WTC11 (cell line): Measurements from ENCODE around the gene PRDM2.

Experiments
- ATF1 ChIP-seq: sonication (generic); formaldehyde crosslinking; IDR thresholded peaks from 2 replicates; pipeline ENCODE4 v1.8.1; 2023; ENCODE audit warnings: mild to moderate bottlenecking, moderate library complexity, missing genetic modification reagents
- CTCF ChIP-seq: fragments of 200-600 bp; IDR thresholded peaks from 2 replicates; pipeline ENCODE4 v1.8.0; 2022; ENCODE audit warnings: antibody characterized with exemption
- IRF2 ChIP-seq: sonication (generic); formaldehyde crosslinking; IDR thresholded peaks from 2 replicates; pipeline ENCODE4 v1.8.0; 2022; ENCODE audit warnings: low read depth, missing genetic modification reagents, borderline replicate concordance
- TCF7 ChIP-seq: sonication (generic); formaldehyde crosslinking; IDR thresholded peaks from 2 replicates; pipeline ENCODE4 v1.8.0; 2022; ENCODE audit warnings: mild to moderate bottlenecking, low read depth, missing genetic modification reagents, moderate library complexity
- USF2 ChIP-seq: sonication (generic); formaldehyde crosslinking; IDR thresholded peaks from 2 replicates; pipeline ENCODE4 v1.8.1; 2023; ENCODE audit warnings: mild to moderate bottlenecking, missing genetic modification reagents, moderate library complexity
- TF ChIP-seq, protein P1 (sequence below): sonication (generic); formaldehyde crosslinking; IDR thresholded peaks from 2 replicates; pipeline ENCODE4 v1.8.0; 2022; ENCODE audit warnings: mild to moderate bottlenecking, missing genetic modification reagents
- TF ChIP-seq, protein P2 (sequence below): sonication (generic); formaldehyde crosslinking; IDR thresholded peaks from 2 replicates; pipeline ENCODE4 v1.8.0; 2022; ENCODE audit warnings: mild to moderate bottlenecking, missing genetic modification reagents
- TF ChIP-seq, protein P3 (sequence below): fragments of 250-450 bp; sonication (Bioruptor Pico); IDR thresholded peaks from 2 replicates; pipeline ENCODE4 v1.9.0; 2021; ENCODE audit warnings: mild to moderate bottlenecking

DNA sequence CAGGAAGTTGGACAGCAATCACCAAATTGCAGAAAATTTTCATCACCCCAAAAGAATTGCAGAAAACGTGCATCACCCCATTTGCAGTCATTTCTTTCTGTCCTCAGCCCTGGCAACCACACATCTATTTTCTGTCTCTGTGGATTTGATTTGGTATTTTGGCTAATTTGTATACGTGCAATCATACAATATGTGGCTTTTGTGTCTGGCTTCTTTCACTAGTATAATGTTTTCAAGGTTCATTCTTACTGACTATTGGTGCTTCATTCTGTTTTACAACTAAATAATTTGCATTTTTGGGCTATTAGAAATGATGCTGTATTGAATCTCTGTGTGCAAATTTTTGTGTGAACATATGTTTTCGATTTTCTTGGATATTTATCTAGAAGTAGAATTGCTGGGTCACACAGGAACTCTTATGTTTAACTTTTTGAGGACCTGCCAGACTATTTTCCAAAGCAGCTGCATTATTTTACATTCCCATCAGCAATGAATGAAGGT is 24.8 kb upstream of the PRDM2 start:
- no peak for TF ChIP-seq IRF2 (CRISPR knock-in tag)
- TF ChIP-seq CTCF, result no peak
- TF ChIP-seq, protein P1, sequence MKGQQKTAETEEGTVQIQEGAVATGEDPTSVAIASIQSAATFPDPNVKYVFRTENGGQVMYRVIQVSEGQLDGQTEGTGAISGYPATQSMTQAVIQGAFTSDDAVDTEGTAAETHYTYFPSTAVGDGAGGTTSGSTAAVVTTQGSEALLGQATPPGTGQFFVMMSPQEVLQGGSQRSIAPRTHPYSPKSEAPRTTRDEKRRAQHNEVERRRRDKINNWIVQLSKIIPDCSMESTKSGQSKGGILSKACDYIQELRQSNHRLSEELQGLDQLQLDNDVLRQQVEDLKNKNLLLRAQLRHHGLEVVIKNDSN (CRISPR knock-in tag), result no peak
- no peak for TF ChIP-seq ATF1
- TF ChIP-seq, protein P2, sequence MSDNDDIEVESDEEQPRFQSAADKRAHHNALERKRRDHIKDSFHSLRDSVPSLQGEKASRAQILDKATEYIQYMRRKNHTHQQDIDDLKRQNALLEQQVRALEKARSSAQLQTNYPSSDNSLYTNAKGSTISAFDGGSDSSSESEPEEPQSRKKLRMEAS, result no peak
- TF ChIP-seq TCF7 (CRISPR knock-in tag), result no peak
- no peak for TF ChIP-seq USF2 (CRISPR knock-in tag)
- TF ChIP-seq, protein P3, sequence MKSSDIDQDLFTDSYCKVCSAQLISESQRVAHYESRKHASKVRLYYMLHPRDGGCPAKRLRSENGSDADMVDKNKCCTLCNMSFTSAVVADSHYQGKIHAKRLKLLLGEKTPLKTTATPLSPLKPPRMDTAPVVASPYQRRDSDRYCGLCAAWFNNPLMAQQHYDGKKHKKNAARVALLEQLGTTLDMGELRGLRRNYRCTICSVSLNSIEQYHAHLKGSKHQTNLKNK, result no peak
